HEK293 (cell line): ENCODE data around the gene DNASE1L3.

Experiments used
- CTCF ChIP-seq: fragments of 450-650 bp; formaldehyde crosslinking; IDR thresholded peaks from 2 replicates; pipeline ENCODE4 v1.5.1; 2016; ENCODE audit warnings: missing biosample characterization, missing genetic modification characterization
- GLI4 ChIP-seq: fragments of 450-650 bp; formaldehyde crosslinking; IDR thresholded peaks from 2 replicates; pipeline ENCODE4 v1.5.1; 2016; ENCODE audit warnings: missing biosample characterization, missing genetic modification characterization
- GLIS1 ChIP-seq: fragments of 450-650 bp; formaldehyde crosslinking; IDR thresholded peaks from 2 replicates; pipeline ENCODE4 v1.5.1; 2016; ENCODE audit warnings: missing biosample characterization, missing genetic modification characterization
- PATZ1 ChIP-seq: fragments of 450-650 bp; formaldehyde crosslinking; IDR thresholded peaks from 2 replicates; pipeline ENCODE4 v1.5.1; 2016; ENCODE audit warnings: missing biosample characterization, missing genetic modification characterization
- RBAK ChIP-seq: fragments of 450-650 bp; formaldehyde crosslinking; IDR thresholded peaks from 2 replicates; pipeline ENCODE4 v1.5.1; 2016; ENCODE audit warnings: missing biosample characterization, missing genetic modification characterization
- ZBTB17 ChIP-seq: fragments of 450-650 bp; formaldehyde crosslinking; IDR thresholded peaks from 2 replicates; pipeline ENCODE4 v1.5.1; 2016; ENCODE audit warnings: missing biosample characterization, missing genetic modification characterization
- ZFP37 ChIP-seq: fragments of 450-650 bp; formaldehyde crosslinking; IDR thresholded peaks from 2 replicates; pipeline ENCODE4 v1.5.1; 2016; ENCODE audit warnings: missing biosample characterization, missing genetic modification characterization
- ZNF132 ChIP-seq: fragments of 450-650 bp; formaldehyde crosslinking; IDR thresholded peaks from 2 replicates; pipeline ENCODE4 v1.5.1; 2017; ENCODE audit warnings: missing biosample characterization, missing genetic modification characterization, borderline replicate concordance
- ZNF239 ChIP-seq: fragments of 450-650 bp; formaldehyde crosslinking; IDR thresholded peaks from 2 replicates; pipeline ENCODE4 v1.5.1; 2016; ENCODE audit warnings: missing biosample characterization, missing genetic modification characterization
- ZNF24 ChIP-seq: fragments of 450-650 bp; formaldehyde crosslinking; IDR thresholded peaks from 2 replicates; pipeline ENCODE4 v1.5.1; 2016; ENCODE audit warnings: missing biosample characterization, missing genetic modification characterization
- ZNF292 ChIP-seq: fragments of 450-650 bp; formaldehyde crosslinking; IDR thresholded peaks from 2 replicates; pipeline ENCODE4 v1.5.1; 2016; ENCODE audit warnings: low read depth, missing biosample characterization, missing genetic modification characterization, borderline replicate concordance
- ZNF510 ChIP-seq: fragments of 450-650 bp; formaldehyde crosslinking; IDR thresholded peaks from 2 replicates; pipeline ENCODE4 v1.5.1; 2018; ENCODE audit warnings: mild to moderate bottlenecking, missing genetic modification characterization, missing biosample characterization; ENCODE audit not compliant: insufficient replicate concordance

- TF ChIP-seq ZNF292 (no peak), CTCF (no peak), ZFP37 (tag by site-specific recombination) (no peak), ZNF239 (tag by site-specific recombination) (no peak), PATZ1 (tag by site-specific recombination) (no peak), ZNF132 (tag by site-specific recombination) (no peak), GLI4 (tag by site-specific recombination) (no peak), RBAK (tag by site-specific recombination) (no peak), ZNF24 (no peak), ZNF510 (no peak), ZBTB17 (tag by site-specific recombination) (no peak), GLIS1 (tag by site-specific recombination) (no peak)
Observed at GRCh38 chr3:58169371-58169770, 41.4 kb downstream of the DNASE1L3 start.
